Body of pancreas (tissue), 4 donors: ENCODE results near the gene RABEP2. TPM values are rescaled to one million over a fixed set of nuclear protein-coding genes. Genes with fewer than 3 reads are reported as not detected.
"Not testable (repeated sequence)": the region's sequence is repeated elsewhere in the genome, so short reads cannot be mapped to it uniquely, and the experiment has no call there.

Experiments
- ATAC-seq: fragments of 150-250 bp; one replicate; pipeline ENCODE4 v1.9.1; 2016
- DNase-seq, 4 donors: peaks; one replicate each; pipeline ENCODE4 v3.0.0-alpha.2; 2019
- H3K27ac ChIP-seq, 4 donors: fragments of 200-600 bp; sonication (generic); 1 replicate in 3 of 4; 2 replicates in 1 of 4; pipeline versions ENCODE4 v1.5.1 to v1.6.1; 2016 to 2019; ENCODE audit warnings: mild to moderate bottlenecking in 1 of 4, mixed read lengths in 1 of 4, moderate library complexity in 1 of 4
- H3K27me3 ChIP-seq, 2 donors: fragments of 200-600 bp; sonication (generic); one replicate each; pipeline ENCODE4 v1.6.0; 2016; ENCODE audit warnings: mild to moderate bottlenecking in 1 of 2
- H3K36me3 ChIP-seq, 2 donors: fragments of 200-600 bp; sonication (generic); replicated peaks in 1 of 2; 2 replicates each; pipeline ENCODE4 v1.5.1; 2016; ENCODE audit warnings: low read depth in 2 of 2; ENCODE audit not compliant: insufficient read depth in 1 of 2
- H3K4me1 ChIP-seq: fragments of 200-600 bp; sonication (generic); one replicate; pipeline ENCODE4 v1.6.0; 2016
- H3K4me3 ChIP-seq, 2 donors: fragments of 200-600 bp; sonication (generic); 1 replicate in 1 of 2; 2 replicates in 1 of 2; pipeline ENCODE4 v1.5.1; 2016 to 2019
- H3K9me3 ChIP-seq, 3 donors: fragments of 200-600 bp; sonication (generic); 1 replicate in 2 of 3; 2 replicates in 1 of 3; pipeline ENCODE4 v1.5.1; 2016
- CTCF ChIP-seq, 7 experiments: fragments of 450-650 bp in 4 of 7; fragments of 200-600 bp in 3 of 7; sonication (generic) in 3 of 7; IDR thresholded peaks; one replicate each; pipeline ENCODE4 v1.5.1; 2016 to 2019; ENCODE audit warnings: antibody characterized with exemption in 7 of 7
- POLR2A ChIP-seq, 3 donors: fragments of 450-650 bp; IDR thresholded peaks; one replicate each; pipeline ENCODE4 v1.6.1; 2016; ENCODE audit warnings: antibody characterized with exemption in 3 of 3, mild to moderate bottlenecking in 2 of 3
- WGBS, 2 donors: methylation state at CpG; one replicate each; pipeline ENCODE4 v1.1.5; 2017; 5-methylcytosine and 5-hydroxymethylcytosine counted together
- intact Hi-C: fragments of 100-400 bp; cut with DNase I; formaldehyde crosslinking; loops from one replicate; pipeline ENCODE4 v1.15.1; 2023
- total RNA-seq, 2 donors: library from RNA; depleted of rRNA; stranded (reverse); fragments of >200 nt; gene quantifications; one replicate each; pipeline ENCODE4 v1.1.0, GENCODE V29; 2016

Gene RABEP2
- total RNA-seq, result 100 to 1,000 TPM in 1 of 2 donors, 10 to 100 TPM in 1; 27.2 to 118 TPM

GRCh38 chr16:28924762-28925385 is at the start of gene RABEP2:
Gene RABEP2, minus strand, starts transcription at chr16:28925238. Its CDS starts 75 bp downstream, at chr16:28925163.
- peak within 1 kb of the TSS; percentile 48 to 81 for H3K4me3 ChIP-seq
- no peaks in the 10 kb centered on the region for H3K27me3 ChIP-seq
- no peaks in the 10 kb centered on the region for H3K36me3 ChIP-seq
- TF ChIP-seq CTCF (IDR thresholded peaks at IDR 0.05) (peak in 1 of 7 experiments; percentile 7), POLR2A (IDR thresholded peaks at IDR 0.05) (no peak)
- H3K9me3 ChIP-seq, result no peaks in the 10 kb centered on the region
- H3K27ac ChIP-seq, result peak within 1 kb of the TSS; percentile 84 to 100 (median 97)
- DNase-seq, result peak; percentile 99 to 100 (median 99)
- H3K4me1 ChIP-seq, result peaks cover 25% of the 10 kb centered on the region
- peak; percentile 93 for ATAC-seq
- WGBS, 2 donors, result 0 to 2% methylated on average over 18 to 38 of the region's 66 CpGs
- intact Hi-C loops, result no loop called here

GRCh38 chr16:28974437-28975157 is 49.6 kb upstream of the RABEP2 start, which contains the start of gene SPNS1:
Gene SPNS1, plus strand, starts transcription at chr16:28974778. Its CDS starts 374 bp downstream, at chr16:28975152.
- H3K36me3 ChIP-seq, result peaks cover 0 to 2% of the 10 kb centered on the region in 2 donors
- intact Hi-C loops, result no loop called here
- DNase-seq (peak; percentile 97 to 99 (median 98)), ATAC-seq (peak; percentile 96)
- peak within 1 kb of the TSS; percentile 88 for H3K4me3 ChIP-seq
- no peaks in the 10 kb centered on the region for H3K9me3 ChIP-seq
- peak in 1 of 7 experiments; percentile 22 for TF ChIP-seq CTCF (IDR thresholded peaks at IDR 0.05)
- peak in 2 of 3 donors; percentile 65 to 78 for TF ChIP-seq POLR2A (IDR thresholded peaks at IDR 0.05)
- WGBS, 2 donors, result 0% methylated on average over 4 to 60 of the region's 60 CpGs
- peak within 1 kb of the TSS in 3 of 4 donors; percentile 36 to 74 (median 71) for H3K27ac ChIP-seq
- peaks cover 18% of the 10 kb centered on the region for H3K4me1 ChIP-seq
- H3K27me3 ChIP-seq, result no peaks in the 10 kb centered on the region

GRCh38 chr16:28974007-28974436 is 49.0 kb upstream of the RABEP2 start:
- peak; percentile 36 for ATAC-seq
- DNase-seq, result peak; percentile 42 to 61 (median 44)
- Histone ChIP-seq H3K4me3 (peak overlapping the region; percentile 88), H3K27ac (peak overlapping the region in 3 of 4 donors; percentile 28 to 74 (median 71)), H3K36me3 (peaks cover 0 to 2% of the 10 kb centered on the region in 2 donors), H3K27me3 (no peaks in the 10 kb centered on the region), H3K9me3 (no peaks in the 10 kb centered on the region), H3K4me1 (peaks cover 18% of the 10 kb centered on the region)
- TF ChIP-seq POLR2A (IDR thresholded peaks at IDR 0.05), result no peak
- peak in 6 of 7 experiments; percentile 30 to 44 (median 32) for TF ChIP-seq CTCF (IDR thresholded peaks at IDR 0.05)
- intact Hi-C loops, result no loop called here
- 0 to 1% methylated on average over 17 of the region's 17 CpGs for WGBS, 2 donors

GRCh38 chr16:28969696-28970095 is 44.7 kb upstream of the RABEP2 start:
- H3K4me1 ChIP-seq, H3K36me3 ChIP-seq, DNase-seq, H3K27ac ChIP-seq, intact Hi-C loops, ATAC-seq, H3K4me3 ChIP-seq, H3K9me3 ChIP-seq, H3K27me3 ChIP-seq: not testable (repeated sequence)
- WGBS, 2 donors, result 71 to 72% methylated on average over 2 of the region's 2 CpGs

- Histone ChIP-seq H3K9me3 (no peaks in the 10 kb centered on the region), H3K4me3 (no peak overlapping the region), H3K27me3 (no peaks in the 10 kb centered on the region), H3K27ac (no peak overlapping the region), H3K36me3 (peaks cover 0 to 5% of the 10 kb centered on the region in 2 donors), H3K4me1 (no peaks in the 10 kb centered on the region)
- TF ChIP-seq POLR2A (IDR thresholded peaks at IDR 0.05) (no peak), CTCF (IDR thresholded peaks at IDR 0.05) (no peak)
- no peak for ATAC-seq
- no peak for DNase-seq
- WGBS, 2 donors, result 90 to 92% methylated on average over 4 of the region's 4 CpGs
- intact Hi-C loops, result no loop called here
Observed at GRCh38 chr16:28967156-28967555, 42.1 kb upstream of the RABEP2 start.
